MM.1S (cell line): ENCODE results near the gene DUSP12.

Source experiments
- DNase-seq: peaks from one replicate; pipeline ENCODE4 v3.0.0-alpha.2; 2015
- H2AFZ ChIP-seq: fragments of 300-600 bp; sonication (generic); 2 replicates; pipeline ENCODE4 v1.6.0; 2016; ENCODE audit warnings: antibody characterized with exemption, low read length
- H3F3A ChIP-seq: fragments of 300-600 bp; sonication (generic); 2 replicates; pipeline ENCODE4 v1.6.1; 2016; ENCODE audit warnings: mild to moderate bottlenecking, antibody characterized with exemption, low read length, moderate library complexity, mixed read lengths; ENCODE audit not compliant: insufficient read depth
- H3K27ac ChIP-seq: fragments of 300-600 bp; sonication (generic); 2 replicates; pipeline ENCODE4 v1.5.1; 2016; ENCODE audit warnings: mild to moderate bottlenecking, low read length
- H3K27me3 ChIP-seq: fragments of 300-600 bp; sonication (generic); replicated peaks from 2 replicates; pipeline ENCODE4 v1.6.0; 2016; ENCODE audit warnings: low read length; ENCODE audit not compliant: insufficient read depth
- H3K36me3 ChIP-seq: fragments of 300-600 bp; sonication (generic); replicated peaks from 2 replicates; pipeline ENCODE4 v1.6.1; 2016; ENCODE audit warnings: mild to moderate bottlenecking, low read length, mixed read lengths; ENCODE audit not compliant: insufficient read depth
- H3K4me1 ChIP-seq: fragments of 300-600 bp; sonication (generic); 2 replicates; pipeline ENCODE4 v1.6.1; 2016; ENCODE audit warnings: low read length, mixed read lengths
- H3K4me2 ChIP-seq: fragments of 300-600 bp; sonication (generic); 2 replicates; pipeline ENCODE4 v1.6.0; 2016; ENCODE audit warnings: low read depth, low read length
- H3K4me3 ChIP-seq: fragments of 300-600 bp; sonication (generic); 2 replicates; pipeline ENCODE4 v1.5.1; 2016; ENCODE audit warnings: low read length, mixed read lengths
- H3K79me2 ChIP-seq: fragments of 300-600 bp; sonication (generic); 2 replicates; pipeline ENCODE4 v1.6.1; 2016; ENCODE audit warnings: mixed run types, low read length, mixed read lengths
- H3K9ac ChIP-seq: fragments of 300-600 bp; sonication (generic); 2 replicates; pipeline ENCODE4 v1.6.1; 2016; ENCODE audit warnings: low read length, mixed read lengths
- H3K9me2 ChIP-seq: fragments of 300-600 bp; sonication (generic); replicated peaks from 2 replicates; pipeline ENCODE4 v1.6.1; 2016; ENCODE audit warnings: mild to moderate bottlenecking, low read length, mixed read lengths; ENCODE audit not compliant: insufficient read depth
- H3K9me3 ChIP-seq: fragments of 300-600 bp; sonication (generic); replicated peaks from 2 replicates; pipeline ENCODE4 v1.6.1; 2016; ENCODE audit warnings: mild to moderate bottlenecking, low read length, mixed read lengths; ENCODE audit not compliant: insufficient read depth
- H4K20me1 ChIP-seq: fragments of 300-600 bp; sonication (generic); 2 replicates; pipeline ENCODE4 v1.6.1; 2016; ENCODE audit warnings: mild to moderate bottlenecking, low read length, moderate library complexity, mixed read lengths; ENCODE audit not compliant: insufficient read depth
- EZH2 ChIP-seq: fragments of 300-600 bp; sonication (generic); optimal IDR thresholded peaks from 2 replicates; pipeline ENCODE3; 2017; ENCODE audit warnings: low read depth, mild to moderate bottlenecking, antibody characterized with exemption, low read length, mixed read lengths
- EZH2phosphoT487 ChIP-seq: fragments of 300-600 bp; sonication (generic); IDR thresholded peaks from 2 replicates; pipeline ENCODE4 v1.6.1; 2018; ENCODE audit warnings: antibody characterized with exemption, low read length
- TF ChIP-seq, protein P1 (sequence below): fragments of 300-600 bp; sonication (generic); IDR thresholded peaks from 2 replicates; pipeline ENCODE4 v1.5.1; 2016; ENCODE audit warnings: antibody characterized with exemption, low read length, mixed read lengths

Gene DUSP12, protein sequence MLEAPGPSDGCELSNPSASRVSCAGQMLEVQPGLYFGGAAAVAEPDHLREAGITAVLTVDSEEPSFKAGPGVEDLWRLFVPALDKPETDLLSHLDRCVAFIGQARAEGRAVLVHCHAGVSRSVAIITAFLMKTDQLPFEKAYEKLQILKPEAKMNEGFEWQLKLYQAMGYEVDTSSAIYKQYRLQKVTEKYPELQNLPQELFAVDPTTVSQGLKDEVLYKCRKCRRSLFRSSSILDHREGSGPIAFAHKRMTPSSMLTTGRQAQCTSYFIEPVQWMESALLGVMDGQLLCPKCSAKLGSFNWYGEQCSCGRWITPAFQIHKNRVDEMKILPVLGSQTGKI

DNA sequence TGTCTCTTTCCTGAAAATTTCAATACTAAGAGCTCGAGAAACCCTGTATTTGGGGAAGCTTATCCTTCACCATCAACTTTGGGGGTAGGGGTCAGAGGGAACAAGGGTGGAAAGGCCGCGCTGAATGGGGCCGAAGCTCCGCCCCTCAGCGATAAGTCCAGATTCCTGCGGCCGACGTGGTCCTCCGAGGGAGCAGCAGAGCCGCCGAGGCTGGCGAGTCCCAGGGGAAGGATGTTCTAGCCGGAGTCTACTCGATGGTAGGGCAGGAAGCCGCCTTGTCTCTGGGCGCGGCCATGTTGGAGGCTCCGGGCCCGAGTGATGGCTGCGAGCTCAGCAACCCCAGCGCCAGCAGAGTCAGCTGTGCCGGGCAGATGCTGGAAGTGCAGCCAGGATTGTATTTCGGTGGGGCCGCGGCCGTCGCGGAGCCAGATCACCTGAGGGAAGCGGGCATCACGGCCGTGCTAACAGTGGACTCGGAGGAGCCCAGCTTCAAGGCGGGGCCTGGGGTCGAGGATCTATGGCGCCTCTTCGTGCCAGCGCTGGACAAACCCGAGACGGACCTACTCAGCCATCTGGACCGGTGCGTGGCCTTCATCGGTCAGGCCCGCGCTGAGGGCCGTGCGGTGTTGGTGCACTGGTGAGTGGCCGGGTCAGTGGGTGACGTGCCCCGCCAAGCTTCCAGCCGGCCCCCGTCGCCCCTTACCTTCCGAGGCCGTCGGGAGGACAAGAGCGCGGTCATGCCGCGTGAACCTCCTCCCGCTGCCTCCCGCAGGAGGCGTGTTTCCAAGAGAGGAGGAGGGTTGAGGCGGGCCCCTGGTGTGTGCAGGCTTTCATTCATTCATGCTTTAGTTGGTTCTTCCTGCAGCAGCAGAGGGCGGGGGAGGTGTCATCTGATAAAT, at the start of gene DUSP12:
DUSP12 (plus strand) TSS at position 278 of the 899 bp plus-strand sequence; CDS start at position 294, 16 bp downstream.
- no peaks in the 10 kb centered on the region for H4K20me1 ChIP-seq
- TF ChIP-seq EZH2phosphoT487, result no peak
- TF ChIP-seq, protein P1, sequence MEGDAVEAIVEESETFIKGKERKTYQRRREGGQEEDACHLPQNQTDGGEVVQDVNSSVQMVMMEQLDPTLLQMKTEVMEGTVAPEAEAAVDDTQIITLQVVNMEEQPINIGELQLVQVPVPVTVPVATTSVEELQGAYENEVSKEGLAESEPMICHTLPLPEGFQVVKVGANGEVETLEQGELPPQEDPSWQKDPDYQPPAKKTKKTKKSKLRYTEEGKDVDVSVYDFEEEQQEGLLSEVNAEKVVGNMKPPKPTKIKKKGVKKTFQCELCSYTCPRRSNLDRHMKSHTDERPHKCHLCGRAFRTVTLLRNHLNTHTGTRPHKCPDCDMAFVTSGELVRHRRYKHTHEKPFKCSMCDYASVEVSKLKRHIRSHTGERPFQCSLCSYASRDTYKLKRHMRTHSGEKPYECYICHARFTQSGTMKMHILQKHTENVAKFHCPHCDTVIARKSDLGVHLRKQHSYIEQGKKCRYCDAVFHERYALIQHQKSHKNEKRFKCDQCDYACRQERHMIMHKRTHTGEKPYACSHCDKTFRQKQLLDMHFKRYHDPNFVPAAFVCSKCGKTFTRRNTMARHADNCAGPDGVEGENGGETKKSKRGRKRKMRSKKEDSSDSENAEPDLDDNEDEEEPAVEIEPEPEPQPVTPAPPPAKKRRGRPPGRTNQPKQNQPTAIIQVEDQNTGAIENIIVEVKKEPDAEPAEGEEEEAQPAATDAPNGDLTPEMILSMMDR, result peak; percentile 38
- TF ChIP-seq EZH2, result no peak
- H3K4me2 ChIP-seq, result peak within 1 kb of the TSS; percentile 83
- no peaks in the 10 kb centered on the region for H3K9me3 ChIP-seq
- H3K79me2 ChIP-seq, result peaks cover 47% of the 10 kb centered on the region
- H3K4me1 ChIP-seq, result peaks cover 14% of the 10 kb centered on the region; the same call in 1 of the 2 replicates
- H2AFZ ChIP-seq, result peak within 1 kb of the TSS; percentile 68
- H3K9me2 ChIP-seq, result no peaks in the 10 kb centered on the region
- peak within 1 kb of the TSS; percentile 84 for H3K9ac ChIP-seq
- H3K27me3 ChIP-seq, result no peaks in the 10 kb centered on the region
- peaks cover 10% of the 10 kb centered on the region for H3F3A ChIP-seq
- peak; percentile 99 for DNase-seq
- H3K4me3 ChIP-seq, result peak within 1 kb of the TSS; percentile 81
- peaks cover 21% of the 10 kb centered on the region for H3K36me3 ChIP-seq
- H3K27ac ChIP-seq, result peak within 1 kb of the TSS; percentile 83

DNA sequence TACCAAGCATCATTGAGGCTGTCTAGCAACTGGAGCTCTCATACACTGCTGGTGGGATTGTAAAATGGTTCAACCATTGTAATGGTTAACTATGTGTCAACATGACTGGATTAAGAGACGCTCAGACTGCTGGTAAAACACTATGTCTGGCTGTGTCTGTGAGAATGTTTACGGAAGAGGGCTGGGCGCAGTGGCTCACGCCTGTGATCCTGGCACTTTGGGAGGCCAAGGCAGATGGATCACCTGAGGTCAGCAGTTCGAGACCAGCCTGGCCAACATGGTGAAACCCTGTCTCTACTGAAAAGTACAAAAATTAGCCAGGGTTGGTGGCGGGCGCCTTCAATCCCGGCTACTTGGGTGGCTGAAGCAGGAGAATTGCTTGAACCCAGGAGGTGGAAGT, 47.3 kb upstream of the DUSP12 start:
- TF ChIP-seq, protein P1, result no peak
- TF ChIP-seq EZH2, result no peak
- TF ChIP-seq EZH2phosphoT487, result no peak
- no peak overlapping the region for H3K9ac ChIP-seq
- no peak overlapping the region for H2AFZ ChIP-seq
- H3K9me2 ChIP-seq, result no peaks in the 10 kb centered on the region
- peaks cover 8% of the 10 kb centered on the region; the same call in 1 of the 2 replicates for H3F3A ChIP-seq
- H3K27me3 ChIP-seq, result no peaks in the 10 kb centered on the region
- no peak overlapping the region for H3K4me2 ChIP-seq
- no peak overlapping the region for H3K4me3 ChIP-seq
- no peak for DNase-seq
- H3K36me3 ChIP-seq, result no peaks in the 10 kb centered on the region
- no peak overlapping the region for H3K27ac ChIP-seq
- no peaks in the 10 kb centered on the region for H3K9me3 ChIP-seq
- no peaks in the 10 kb centered on the region for H3K79me2 ChIP-seq
- H4K20me1 ChIP-seq, result no peaks in the 10 kb centered on the region
- peaks cover 13% of the 10 kb centered on the region for H3K4me1 ChIP-seq

DNA sequence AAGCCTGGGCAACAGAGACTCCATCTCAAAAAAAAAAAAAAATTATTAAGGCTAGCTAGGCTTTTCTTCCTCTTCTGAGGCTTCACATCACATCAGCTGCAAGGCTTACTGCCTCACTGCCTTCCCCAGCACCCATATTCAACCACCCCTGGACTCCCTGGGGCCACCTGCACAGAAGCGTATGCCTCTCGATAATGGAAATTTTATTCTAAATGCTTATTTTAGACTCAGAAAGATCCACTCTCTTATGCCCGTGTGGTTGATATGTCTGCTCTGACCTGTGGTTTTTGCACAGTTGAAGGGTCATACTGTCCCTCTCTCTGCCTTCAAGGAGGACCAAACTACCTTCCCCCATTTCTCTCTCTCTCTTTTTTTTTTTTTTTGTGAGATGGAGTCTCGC, 44.0 kb upstream of the DUSP12 start:
- Histone ChIP-seq H3K9ac (no peak overlapping the region), H3K4me1 (peaks cover 23% of the 10 kb centered on the region), H3K4me3 (no peak overlapping the region), H3K79me2 (no peaks in the 10 kb centered on the region), H3K27me3 (no peaks in the 10 kb centered on the region), H3K9me3 (no peaks in the 10 kb centered on the region), H2AFZ (no peak overlapping the region), H3F3A (peaks cover 8% of the 10 kb centered on the region; the same call in 1 of the 2 replicates), H3K9me2 (no peaks in the 10 kb centered on the region), H4K20me1 (no peaks in the 10 kb centered on the region), H3K27ac (no peak overlapping the region), H3K36me3 (no peaks in the 10 kb centered on the region), H3K4me2 (no peak overlapping the region)
- TF ChIP-seq, protein P1, result no peak
- TF ChIP-seq EZH2phosphoT487, result no peak
- no peak for TF ChIP-seq EZH2
- no peak for DNase-seq
